ENCODE data around the gene FREM2.

- no peak for TF ChIP-seq EZH2phosphoT487 (IDR thresholded peaks at IDR 0.05; ENCODE audit: low read depth, severe bottlenecking, unreplicated experiment)
- TF ChIP-seq CTCF (IDR thresholded peaks at IDR 0.05; ENCODE audit: poor library complexity) = no peak
Measured at GRCh38 chr13:38863536-38863935, 176.7 kb downstream of the FREM2 start.

Measured in hepatocyte (in vitro differentiated cells).